Activated T-cell treated with anti-CD3 and anti-CD28 coated beads for 24 hours (primary cell): ENCODE results near the gene ING2.
"Not testable (repeated sequence)": the region's sequence is repeated elsewhere in the genome, so short reads cannot be mapped to it uniquely, and the experiment has no call there.

ENCODE experiments used
- DNase-seq: peaks from one replicate; pipeline ENCODE4 v3.0.0-alpha.2; 2020; ENCODE audit warnings: low read depth

The ING2 gene, protein sequence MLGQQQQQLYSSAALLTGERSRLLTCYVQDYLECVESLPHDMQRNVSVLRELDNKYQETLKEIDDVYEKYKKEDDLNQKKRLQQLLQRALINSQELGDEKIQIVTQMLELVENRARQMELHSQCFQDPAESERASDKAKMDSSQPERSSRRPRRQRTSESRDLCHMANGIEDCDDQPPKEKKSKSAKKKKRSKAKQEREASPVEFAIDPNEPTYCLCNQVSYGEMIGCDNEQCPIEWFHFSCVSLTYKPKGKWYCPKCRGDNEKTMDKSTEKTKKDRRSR

DNA sequence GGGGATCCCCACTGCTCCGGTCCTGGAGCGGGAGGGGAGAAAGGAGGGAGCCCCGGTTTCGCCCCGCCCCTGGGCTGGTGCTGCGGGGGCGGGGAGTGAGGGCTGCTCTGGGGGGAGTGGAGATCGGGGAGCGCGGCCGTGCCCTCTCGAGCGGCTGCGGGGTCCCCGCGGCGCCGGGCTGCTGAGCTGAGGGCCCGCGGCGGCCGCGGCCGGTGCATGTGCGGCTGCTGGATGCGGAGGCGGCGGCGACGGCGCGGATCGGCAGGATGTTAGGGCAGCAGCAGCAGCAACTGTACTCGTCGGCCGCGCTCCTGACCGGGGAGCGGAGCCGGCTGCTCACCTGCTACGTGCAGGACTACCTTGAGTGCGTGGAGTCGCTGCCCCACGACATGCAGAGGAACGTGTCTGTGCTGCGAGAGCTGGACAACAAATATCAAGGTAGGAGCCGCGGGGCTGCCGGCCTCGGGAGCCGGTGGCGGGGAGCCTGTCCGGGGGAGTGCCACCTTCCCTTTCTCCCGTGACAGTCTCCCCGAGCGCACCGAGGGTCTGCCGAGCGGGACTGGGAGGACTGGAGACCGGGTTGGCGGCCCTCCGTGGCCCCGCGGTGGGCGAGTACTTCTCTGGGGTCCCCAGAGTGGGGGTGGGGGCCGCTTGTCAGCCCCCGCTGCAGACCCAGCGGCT, at the start of gene ING2:
TSS of gene ING2 (plus strand) at position 129 of the 681 bp plus-strand sequence. CDS start at position 267, 138 bp downstream.
- no peak for DNase-seq

DNA sequence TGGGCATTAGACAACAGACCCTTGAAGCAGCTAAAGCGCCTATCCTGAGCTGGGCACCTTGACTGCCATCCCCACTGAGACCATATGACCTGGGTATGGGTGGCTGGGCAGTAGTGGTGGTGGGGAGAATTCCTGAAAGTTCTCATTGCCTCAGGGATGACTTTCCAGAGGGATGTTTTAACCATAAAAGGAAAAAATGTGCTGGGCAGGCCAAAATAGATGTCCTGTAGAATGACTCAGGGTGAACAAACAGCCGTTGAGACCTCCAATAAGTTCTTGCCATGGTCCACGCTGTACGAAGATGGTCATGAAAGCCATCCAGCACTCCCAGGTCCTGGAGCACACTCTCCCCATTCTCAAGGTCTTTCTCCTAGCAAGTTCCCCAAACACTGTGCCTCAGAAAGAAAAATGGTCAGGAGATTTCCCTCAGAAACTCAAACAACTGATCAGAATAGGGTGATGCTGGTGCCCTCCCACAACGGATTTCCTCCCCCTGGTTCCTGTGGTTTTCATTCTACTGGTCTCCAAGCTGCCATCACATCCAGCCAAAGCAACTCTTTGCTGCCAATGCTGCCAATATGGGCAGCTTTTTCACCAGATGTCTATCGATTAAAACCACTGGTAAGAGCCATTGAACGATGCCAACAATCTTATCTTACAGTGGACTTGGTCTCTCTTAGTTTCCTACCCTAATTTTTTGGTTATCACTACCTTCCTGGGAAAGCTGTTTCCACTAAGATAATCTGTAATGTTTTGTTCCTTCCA, 49.2 kb upstream of the ING2 start:
- DNase-seq = no peak

DNA sequence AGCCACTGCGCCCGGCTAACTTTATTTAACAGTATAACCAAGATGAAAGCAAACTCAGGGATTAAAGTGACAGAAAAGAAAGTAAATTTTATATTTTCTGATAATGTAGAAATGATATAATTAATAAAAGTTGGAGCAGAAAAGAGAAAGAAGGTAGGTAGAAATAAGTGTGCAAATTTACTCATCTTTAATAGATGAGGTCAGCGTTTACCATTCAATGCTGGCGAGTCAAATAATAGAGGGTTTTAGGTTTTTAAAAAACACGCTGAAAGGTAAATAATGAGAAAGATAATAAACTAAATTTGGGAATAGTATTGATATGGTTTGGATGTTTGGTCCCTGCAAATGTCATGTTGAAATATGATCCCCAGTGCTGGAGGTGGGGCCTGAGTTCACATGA, 46.9 kb upstream of the ING2 start:
- DNase-seq = no peak

DNA sequence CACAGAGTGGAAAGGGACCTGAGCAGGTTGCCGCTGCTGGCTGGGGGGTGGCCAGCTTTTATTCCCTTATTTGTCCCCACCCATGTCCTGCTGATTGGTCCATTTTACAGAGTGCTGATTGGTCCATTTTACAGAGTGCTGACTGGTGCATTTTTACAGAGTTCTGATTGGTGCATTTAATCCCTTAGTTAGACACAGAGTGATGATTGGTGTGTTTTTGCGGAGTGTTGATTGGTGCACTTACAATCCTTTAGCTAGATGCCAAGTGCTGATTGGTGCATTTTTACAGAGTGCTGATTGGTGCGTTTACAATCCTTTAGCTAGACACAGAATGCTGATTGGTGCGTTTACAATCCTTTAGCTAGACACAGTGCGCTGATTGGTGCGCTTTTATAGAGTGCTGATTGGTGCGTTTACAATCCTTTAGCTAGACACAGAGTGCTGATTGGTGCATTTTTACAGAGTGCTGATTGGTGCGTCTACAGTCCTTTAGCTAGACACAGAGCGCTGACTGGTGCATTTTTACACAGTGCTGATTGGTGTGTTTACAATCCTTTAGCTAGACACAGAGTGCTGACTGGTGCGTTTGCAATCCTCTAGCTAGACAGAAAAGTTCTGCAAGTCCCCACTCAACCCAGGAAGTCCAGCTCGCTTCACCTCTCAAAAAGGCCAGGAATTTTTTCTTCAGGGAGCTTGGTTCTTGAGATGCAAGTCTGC, 40.8 kb upstream of the ING2 start:
- DNase-seq = not testable (repeated sequence)

DNA sequence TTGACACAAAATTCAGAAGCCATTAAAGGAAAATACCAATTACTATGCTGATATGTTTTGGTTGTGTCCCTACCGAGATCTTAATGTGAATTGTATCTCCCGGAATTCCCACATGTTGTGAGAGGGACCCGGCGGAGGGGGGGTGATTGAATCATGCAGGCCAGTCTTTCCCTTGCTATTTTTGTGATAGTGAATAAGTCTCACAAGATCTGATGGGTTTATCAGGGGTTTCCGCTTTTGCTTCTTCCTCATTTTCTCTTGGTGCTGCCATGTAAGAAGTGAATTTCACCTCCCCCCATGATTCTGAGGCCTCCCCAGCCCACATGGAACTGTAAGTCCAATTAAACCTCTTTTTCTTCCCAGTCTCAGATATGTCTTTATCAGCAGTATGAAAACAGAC, 39.0 kb upstream of the ING2 start:
- DNase-seq = not testable (repeated sequence)

DNA sequence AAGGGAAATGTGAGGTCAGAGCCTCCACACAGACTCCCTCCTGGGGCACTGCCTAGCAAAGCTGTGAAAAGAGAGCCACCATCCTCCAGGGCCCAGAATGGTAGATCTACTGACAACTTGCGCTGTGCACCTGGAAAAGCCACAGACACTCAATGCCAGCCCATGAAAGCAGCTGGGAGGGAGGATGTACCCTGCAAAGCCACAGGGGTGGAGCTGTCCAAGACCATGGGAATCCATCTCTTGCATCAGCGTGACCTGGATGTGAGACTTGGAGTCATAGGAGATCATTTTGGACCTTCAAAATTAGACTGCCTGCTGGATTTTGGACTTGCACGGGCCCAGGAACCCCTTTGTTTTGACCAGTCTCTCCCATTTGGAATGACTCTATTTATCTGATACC, 37.6 kb upstream of the ING2 start:
- no peak for DNase-seq

DNA sequence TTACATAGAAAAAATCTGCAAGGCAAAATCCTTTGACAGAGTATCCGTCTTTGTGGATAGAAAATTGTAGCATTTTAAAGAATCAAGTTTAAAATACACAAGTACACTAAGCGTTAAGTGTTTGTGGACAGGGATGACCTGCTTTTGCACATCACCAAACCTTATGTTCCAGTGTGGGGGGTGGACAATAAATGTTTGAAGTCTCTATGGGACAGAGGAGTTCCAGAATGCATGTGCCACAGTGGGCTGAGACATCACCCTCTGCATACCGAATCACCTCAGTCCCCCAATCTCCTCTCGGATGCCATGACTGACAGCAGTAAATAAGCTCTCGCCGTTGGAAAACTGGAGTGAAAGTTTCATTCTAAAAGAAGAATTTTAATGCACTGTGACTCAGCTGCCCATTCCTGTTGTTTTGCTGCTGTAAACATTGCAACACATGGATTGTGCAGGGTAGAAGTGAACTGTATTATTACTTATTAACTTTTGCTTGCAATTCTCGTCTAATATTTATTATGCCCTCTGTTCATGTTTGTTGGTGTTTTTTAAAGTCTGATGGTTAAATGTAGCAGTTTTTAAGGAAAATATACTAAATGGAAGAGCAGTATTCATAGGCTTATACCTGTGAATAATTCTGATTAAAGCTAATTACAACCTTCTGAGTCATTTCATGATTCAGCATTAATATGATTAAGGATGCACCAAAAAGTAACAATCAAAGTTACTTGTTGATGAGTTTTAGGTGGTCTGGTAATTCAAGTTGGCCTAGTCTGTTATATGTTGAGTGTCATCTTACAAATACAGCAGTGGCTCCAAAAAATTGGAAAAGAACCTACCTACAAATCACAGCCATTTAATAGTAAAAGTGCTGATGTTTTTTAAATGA, 36.4 kb upstream of the ING2 start:
- no peak for DNase-seq

DNA sequence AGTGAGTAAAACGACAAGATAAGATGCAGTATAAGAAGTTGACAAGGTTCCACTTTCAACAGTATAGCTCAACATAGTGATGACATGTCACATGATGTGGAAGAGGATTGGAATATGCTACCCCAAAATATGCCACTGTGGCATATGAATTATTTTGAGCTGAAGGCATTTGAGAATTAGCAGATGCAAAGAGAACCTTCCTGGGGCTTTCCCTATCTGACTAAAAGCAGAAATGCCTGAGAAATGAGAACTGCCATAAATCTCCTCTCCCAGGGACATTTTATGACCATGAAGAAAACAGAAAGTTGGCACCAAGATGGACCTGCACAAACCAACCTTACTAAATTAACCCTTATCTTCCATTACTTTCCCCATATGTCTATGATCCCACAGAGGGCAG, 35.6 kb upstream of the ING2 start:
- DNase-seq = no peak

DNA sequence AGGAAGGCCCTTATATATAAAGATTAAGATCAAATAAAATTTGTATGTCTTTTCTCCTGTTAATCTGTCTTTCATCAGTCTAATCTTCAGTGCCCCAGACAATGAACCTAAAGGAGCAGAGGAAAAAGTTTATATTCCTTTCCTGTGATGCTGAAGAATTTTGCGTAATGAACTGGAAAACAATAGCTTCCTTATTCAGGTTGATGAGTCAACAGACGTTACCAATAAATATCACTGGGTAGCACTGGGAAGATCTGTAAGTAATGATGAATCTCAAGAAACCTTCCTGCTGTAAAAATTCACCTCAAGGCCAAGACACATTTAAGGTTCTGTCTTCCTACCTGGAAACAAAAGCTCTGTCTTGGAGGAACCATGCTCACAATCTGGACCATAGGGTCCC, 34.9 kb upstream of the ING2 start:
- DNase-seq = no peak

DNA sequence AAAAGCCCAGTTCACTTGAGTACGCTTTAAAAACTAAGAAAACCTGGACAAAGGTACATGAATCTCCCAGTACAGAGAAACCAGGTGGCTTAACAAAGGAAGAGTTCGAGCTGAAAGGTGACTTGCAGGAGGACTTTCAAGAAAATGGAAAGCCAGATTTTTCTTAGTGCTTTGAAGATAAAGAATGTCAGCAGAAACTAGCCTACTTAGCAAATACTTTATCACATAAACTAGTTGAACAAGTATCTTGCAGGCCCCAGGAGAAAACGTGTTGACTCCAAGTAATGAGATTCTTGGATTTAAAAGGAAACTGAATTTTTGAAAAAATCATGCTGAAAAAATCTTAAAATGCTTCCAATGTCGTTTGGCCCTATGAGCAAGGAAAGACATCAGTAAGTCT, 34.0 kb upstream of the ING2 start:
- no peak for DNase-seq

DNA sequence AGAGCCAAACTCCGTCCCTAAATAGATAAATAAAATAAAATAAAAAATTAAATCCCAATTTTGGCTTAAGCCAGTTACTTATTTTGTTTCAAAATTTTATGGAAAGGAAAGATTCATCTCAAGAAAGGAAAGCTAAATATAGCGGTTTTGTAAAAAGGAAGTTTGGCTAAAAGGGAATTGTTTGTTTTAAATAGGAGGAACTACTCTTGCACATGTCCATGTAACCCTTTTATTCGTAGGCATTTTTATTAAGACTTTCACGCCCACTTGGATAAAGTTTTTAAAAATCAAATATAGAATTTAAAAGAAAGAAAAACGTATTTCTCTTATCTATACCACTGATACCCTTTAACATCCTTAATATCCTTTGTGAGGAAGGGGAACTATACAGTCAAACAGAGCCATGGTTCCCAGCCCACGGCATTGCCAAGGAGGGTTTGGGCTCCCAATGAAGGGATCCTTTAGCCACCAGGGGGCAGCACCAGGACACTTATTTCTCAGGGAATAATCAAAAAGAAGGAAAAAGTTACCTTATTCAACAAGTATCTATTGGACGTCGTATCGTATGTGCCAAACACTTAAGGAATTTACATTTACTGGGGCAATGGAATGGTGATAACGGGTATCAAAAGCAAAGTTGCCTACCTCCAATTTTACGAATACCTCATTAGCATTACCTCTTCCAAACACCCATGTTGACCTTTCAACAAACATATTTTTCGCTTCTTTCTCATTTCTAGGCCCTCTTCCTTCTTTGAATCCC, 32.7 kb upstream of the ING2 start:
- DNase-seq = peak; percentile 70

DNA sequence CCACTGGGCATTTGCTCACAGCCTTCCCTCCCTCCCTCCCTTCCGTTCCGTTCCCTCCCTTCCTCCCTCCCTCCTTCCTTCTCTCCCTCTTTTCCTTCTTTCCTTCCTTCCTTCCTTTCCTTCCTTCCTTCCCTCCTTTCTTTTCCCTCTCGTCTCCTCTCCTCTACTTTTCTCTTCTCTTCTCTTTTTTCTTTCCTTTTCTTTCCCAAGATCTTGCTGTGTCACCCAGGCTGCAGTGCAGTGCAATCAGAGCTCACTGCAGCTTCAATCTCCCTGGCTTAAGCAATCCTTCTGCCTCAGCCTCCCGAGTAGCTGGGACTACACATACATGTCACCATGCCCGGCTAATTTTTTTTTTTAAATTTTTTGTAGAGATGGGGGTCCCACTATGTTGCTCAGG, 26.7 kb upstream of the ING2 start:
- no peak for DNase-seq

DNA sequence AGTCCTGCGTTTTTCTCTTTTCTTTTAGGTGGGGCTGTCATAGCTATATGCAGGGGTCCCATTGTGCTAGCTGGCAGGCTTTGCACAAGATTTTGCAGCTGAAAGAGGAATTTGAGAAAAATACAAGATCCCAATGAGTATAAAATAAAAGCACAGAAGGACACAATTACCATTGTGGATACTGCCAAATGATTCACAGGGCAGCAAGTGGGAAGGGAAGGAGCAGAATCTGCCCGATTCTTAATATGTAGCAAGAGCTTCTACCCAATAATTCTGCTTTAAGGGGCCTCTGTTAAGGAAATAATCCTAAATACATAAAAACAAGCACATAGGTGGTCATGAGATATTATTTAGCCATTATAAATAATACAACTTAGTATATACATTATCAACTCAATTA, 25.9 kb upstream of the ING2 start:
- DNase-seq = no peak

DNA sequence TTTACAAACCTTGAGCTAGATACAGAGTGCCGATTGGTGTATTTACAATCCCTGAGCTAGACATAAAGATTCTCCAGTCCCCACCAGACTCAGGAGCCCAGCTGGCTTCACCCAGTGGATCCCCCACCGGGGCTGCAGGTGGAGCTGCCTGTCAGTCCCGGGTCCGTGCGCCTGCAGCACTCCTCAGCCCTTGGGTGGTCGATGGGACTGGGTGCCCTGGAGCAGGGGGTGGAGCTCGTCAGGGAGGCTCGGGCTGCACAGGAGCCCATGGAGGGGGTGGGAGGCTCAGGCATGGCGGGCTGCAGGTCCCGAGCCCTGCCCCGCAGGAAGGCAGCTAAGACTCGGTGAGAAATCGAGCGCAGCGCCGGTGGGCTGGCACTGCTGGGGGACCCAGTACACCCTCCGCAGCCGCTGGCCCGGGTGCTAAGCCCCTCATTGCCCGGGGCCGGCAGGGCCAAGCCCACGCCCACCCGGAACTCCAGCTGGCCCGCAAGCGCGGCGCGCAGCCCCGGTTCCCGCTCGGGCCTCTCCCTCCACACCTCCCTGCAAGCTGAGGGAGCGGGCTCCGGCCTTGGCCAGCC, 22.3 kb upstream of the ING2 start:
- not testable (repeated sequence) for DNase-seq

DNA sequence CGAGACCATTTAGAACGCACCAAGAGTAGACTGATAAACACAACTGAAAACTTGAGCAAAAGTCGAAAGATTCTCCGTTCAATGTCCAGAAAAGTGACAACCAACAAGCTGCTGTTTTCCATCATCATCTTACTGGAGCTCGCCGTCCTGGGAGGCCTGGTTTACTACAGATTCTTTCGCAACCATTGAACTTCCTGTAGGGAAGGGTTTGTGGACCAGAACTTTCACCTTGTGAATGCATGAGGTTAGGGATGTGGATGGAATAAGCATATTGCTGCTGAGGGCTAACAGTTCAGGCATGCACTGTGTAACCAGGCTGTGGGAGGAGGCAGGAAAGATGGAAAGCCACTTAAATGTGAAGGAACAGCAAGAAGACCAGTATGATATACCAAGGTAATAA, 20.9 kb upstream of the ING2 start:
- DNase-seq = no peak

DNA sequence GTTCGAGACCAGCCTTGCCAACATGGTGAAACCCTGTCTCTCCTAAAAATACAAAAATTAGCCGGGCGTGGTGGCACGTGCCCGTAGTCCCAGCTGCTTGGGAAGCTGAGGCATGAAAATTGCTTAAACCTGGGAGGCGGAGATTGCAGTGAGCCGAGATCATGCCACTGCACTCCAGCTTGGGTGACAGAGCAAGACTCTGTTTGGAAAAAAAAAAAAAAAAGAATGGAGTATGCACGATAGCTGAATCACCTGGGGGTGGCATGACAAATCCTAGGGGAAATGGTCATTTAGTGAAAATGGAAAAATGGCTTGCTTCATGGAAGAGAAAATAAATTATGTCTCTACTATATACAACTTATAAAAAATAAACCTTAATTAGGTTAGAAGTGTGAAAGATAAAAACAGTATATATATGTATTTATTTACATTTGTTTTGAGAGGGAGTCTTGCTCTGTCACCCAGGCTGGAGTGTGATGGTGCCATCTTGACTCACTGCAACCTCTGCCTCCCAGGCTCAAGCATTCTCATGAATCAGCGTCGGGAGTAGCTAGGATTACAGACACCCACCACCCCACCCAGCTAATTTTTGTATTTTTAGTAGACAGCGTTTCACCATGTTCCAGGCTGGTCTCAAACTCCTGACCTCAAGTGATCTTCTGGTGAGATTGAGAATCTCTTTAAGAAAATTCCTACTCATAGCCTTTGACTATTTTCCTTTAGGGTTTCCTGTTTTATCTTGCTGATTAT, 19.3 kb upstream of the ING2 start:
- DNase-seq = no peak

DNA sequence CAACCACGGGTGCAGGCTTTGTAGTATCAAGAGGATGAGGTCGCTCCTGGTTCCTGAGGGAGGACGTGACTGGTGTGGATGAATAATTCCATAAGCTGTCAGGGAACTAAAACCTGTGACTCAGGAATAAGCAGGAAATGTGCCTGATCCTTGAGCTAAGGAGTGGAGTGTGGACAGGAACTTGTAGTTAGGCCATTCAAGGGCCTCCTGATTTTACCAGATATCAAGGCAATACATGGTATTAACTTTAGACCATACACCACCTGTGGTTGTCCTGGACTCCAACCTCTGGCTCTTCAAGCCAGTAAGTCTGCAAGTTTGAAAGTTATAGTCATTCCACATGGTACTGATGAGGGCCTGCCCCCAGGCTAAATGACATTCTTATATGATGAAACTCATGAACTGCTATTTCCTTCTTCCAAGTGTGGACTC, 12.1 kb upstream of the ING2 start:
- DNase-seq = no peak

DNA sequence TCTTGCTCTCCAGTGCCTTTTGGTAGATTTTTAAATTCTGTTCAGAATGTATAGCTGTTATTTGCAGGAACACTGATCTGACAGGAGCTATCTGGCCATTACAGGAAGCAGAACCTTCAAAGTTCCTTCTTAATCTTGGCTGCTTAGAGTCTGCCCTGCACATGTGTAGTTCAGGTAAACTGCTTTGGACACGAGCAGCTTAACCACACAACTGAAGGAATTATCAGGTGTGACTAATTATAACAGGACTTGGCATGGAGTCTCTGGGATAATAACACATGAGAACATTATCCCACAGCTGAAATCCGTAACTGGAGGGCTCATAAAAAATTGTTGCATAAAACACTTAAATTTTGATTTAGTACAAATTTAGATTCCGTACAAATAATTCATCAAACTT, 11.6 kb upstream of the ING2 start:
- DNase-seq = no peak

DNA sequence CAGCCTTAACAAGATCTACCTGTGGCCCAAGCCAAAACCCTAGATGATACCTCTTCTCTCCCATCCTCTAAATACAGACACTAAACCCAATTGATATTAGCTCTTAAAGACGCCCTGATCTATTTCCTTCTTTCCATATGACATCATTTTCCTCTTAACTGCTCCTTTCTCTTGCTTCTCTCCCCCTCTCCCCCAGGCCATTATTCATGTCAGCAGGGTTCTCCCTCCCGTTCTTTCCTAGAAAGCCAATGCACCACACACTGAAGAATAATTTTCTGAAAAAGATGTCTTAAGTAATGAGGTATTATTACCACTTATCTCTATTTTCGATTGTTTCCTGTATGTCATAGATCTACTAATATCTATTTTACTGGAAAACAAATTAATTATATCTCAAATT, 9.7 kb upstream of the ING2 start:
- DNase-seq = no peak

DNA sequence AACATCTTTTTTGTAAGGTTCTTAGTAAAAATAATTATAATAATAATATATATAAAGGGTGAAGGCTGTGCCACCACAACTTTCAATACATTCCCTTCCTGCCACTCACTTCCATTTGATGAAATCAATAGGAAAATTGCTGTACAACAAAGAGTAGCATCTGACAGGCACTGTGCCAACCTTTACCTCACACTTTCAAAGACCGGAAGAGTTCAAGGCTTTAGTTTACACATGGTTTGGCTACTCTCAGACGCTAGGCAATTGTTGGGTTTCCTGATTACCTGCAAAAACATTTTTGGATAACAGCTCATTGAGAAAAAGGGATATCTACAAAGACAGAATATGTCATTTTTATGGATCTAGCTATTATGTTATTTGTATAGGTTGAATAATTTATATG, 5.5 kb upstream of the ING2 start:
- DNase-seq = no peak
